ENCODE data around the gene TMEM121. TPM values are rescaled to one million over a fixed set of nuclear protein-coding genes. Genes with fewer than 3 reads are reported as not detected.

Gene TMEM121
- 2.7 to 9.5 TPM (median 7.3 TPM) in 5 replicates for total RNA-seq (2022; extraction: Qiagen RNA extraction; ENCODE audit: low read depth)

GRCh38 chr14:105525861-105526775, at the start of gene TMEM121:
Gene TMEM121 (plus strand): TSS chr14:105526583. CDS start chr14:105528835, 2,252 bp downstream.

GRCh38 chr14:105486163-105486973, 40.0 kb upstream of the TMEM121 start, which contains the start of gene CRIP1:
Gene CRIP1 (plus strand): TSS chr14:105486886. CDS start chr14:105487260, 374 bp downstream.

GRCh38 chr14:105490572-105491365, 35.6 kb upstream of the TMEM121 start, which contains the start of gene TEDC1:
Gene TEDC1 (plus strand): TSS chr14:105491246. CDS start chr14:105491376, 130 bp downstream.

Other genes with a start within 250 kb of the TMEM121 start
- 22.9 to 29.2 TPM (median 27.0 TPM) in 5 replicates for gene BRF1, start 225.6 kb upstream of the TMEM121 start, total RNA-seq (2022; extraction: Qiagen RNA extraction; ENCODE audit: low read depth)
- 19.4 to 30.0 TPM (median 26.9 TPM) in 5 replicates for gene PACS2, start 211.8 kb upstream of the TMEM121 start, total RNA-seq (2022; extraction: Qiagen RNA extraction; ENCODE audit: low read depth)
- 0.08 to 0.41 TPM (median 0.20 TPM) in 5 replicates for gene TEX22, start 128.0 kb upstream of the TMEM121 start, total RNA-seq (2022; extraction: Qiagen RNA extraction; ENCODE audit: low read depth)
- gene MTA1, start 106.8 kb upstream of the TMEM121 start, total RNA-seq (2022; extraction: Qiagen RNA extraction; ENCODE audit: low read depth): 50.4 to 87.3 TPM (median 79.6 TPM) in 5 replicates
- 101 to 165 TPM (median 142 TPM) in 5 replicates for gene CRIP2, start 51.8 kb upstream of the TMEM121 start, total RNA-seq (2022; extraction: Qiagen RNA extraction; ENCODE audit: low read depth)
- 1,543 to 1,873 TPM (median 1,721 TPM) in 5 replicates for gene CRIP1, start 39.7 kb upstream of the TMEM121 start, total RNA-seq (2022; extraction: Qiagen RNA extraction; ENCODE audit: low read depth)
- gene TEDC1, start 35.3 kb upstream of the TMEM121 start, total RNA-seq (2022; extraction: Qiagen RNA extraction; ENCODE audit: low read depth): 30.6 to 51.7 TPM (median 41.9 TPM) in 5 replicates